Medulla oblongata (tissue), 1 donor: ENCODE data around the gene TOM1L1.

Source experiments
- DNase-seq: peaks from one replicate; pipeline ENCODE4 v3.0.0-alpha.2; 2015; ENCODE audit errors: extremely low spot score

Gene TOM1L1

GRCh38 chr17:54945671-54946070 is 45.0 kb downstream of the TOM1L1 start:
- no peak for DNase-seq

GRCh38 chr17:54947396-54947795 is 46.7 kb downstream of the TOM1L1 start:
- no peak for DNase-seq

GRCh38 chr17:54948380-54948779 is 47.7 kb downstream of the TOM1L1 start:
- DNase-seq, result no peak

- DNase-seq, result no peak
Observed at GRCh38 chr17:54950116-54950515, 49.5 kb downstream of the TOM1L1 start.

GRCh38 chr17:54951286-54951685 is 50.6 kb downstream of the TOM1L1 start:
- DNase-seq, result no peak

GRCh38 chr17:54956791-54957190 is 56.1 kb downstream of the TOM1L1 start:
- DNase-seq, result no peak

- peak; percentile 52 for DNase-seq
Observed at GRCh38 chr17:54967621-54968261, 67.1 kb downstream of the TOM1L1 start.

- peak; percentile 99 for DNase-seq
Observed at GRCh38 chr17:54968262-54968987, 67.8 kb downstream of the TOM1L1 start, which contains the start of the genes COX11 and STXBP4. Gene COX11 (minus strand): TSS chr17:54968654. CDS start chr17:54968646, 8 bp downstream. Gene STXBP4 (plus strand): TSS chr17:54968765. CDS start chr17:54986220, 17,455 bp downstream.

- DNase-seq, result no peak
Observed at GRCh38 chr17:54968988-54969332, 68.3 kb downstream of the TOM1L1 start.

GRCh38 chr17:54969658-54970572 is 69.3 kb downstream of the TOM1L1 start:
- DNase-seq, result peak; percentile 3

GRCh38 chr17:54971147-54971546 is 70.5 kb downstream of the TOM1L1 start:
- no peak for DNase-seq

GRCh38 chr17:54971901-54972300 is 71.2 kb downstream of the TOM1L1 start:
- DNase-seq, result no peak

GRCh38 chr17:54972406-54973138 is 71.9 kb downstream of the TOM1L1 start:
- no peak for DNase-seq

GRCh38 chr17:54974759-54975158 is 74.1 kb downstream of the TOM1L1 start:
- DNase-seq, result no peak

GRCh38 chr17:54976316-54976715 is 75.7 kb downstream of the TOM1L1 start:
- no peak for DNase-seq

GRCh38 chr17:54977744-54978143 is 77.1 kb downstream of the TOM1L1 start:
- no peak for DNase-seq

- DNase-seq, result no peak
Observed at GRCh38 chr17:54979657-54980056, 79.0 kb downstream of the TOM1L1 start.

- no peak for DNase-seq
Observed at GRCh38 chr17:54980375-54980774, 79.7 kb downstream of the TOM1L1 start.

- DNase-seq, result no peak
Observed at GRCh38 chr17:54982399-54982798, 81.7 kb downstream of the TOM1L1 start.

GRCh38 chr17:54983260-54983659 is 82.6 kb downstream of the TOM1L1 start:
- no peak for DNase-seq

- DNase-seq, result no peak
Observed at GRCh38 chr17:54985476-54985875, 84.8 kb downstream of the TOM1L1 start.

GRCh38 chr17:54990118-54990517 is 89.5 kb downstream of the TOM1L1 start:
- no peak for DNase-seq
